ENCODE measurements around the gene PCYT1A. TPM values are rescaled to one million over a fixed set of nuclear protein-coding genes. Genes with fewer than 3 reads are reported as not detected.

PCYT1A gene
- total and polyA plus RNA-seq, 2 experiments from 2014 or later: 38.3 to 96.3 TPM

- no peak overlapping the region for H3K4me3 ChIP-seq
- H3K4me2 ChIP-seq (ENCODE audit: unreplicated experiment): no peak overlapping the region
- H3K27ac ChIP-seq: no peak overlapping the region
- no peaks in the 10 kb centered on the region for H3K9me2 ChIP-seq (ENCODE audit: insufficient read depth)
- H2AFZ ChIP-seq: no peak overlapping the region
- H3K9ac ChIP-seq: no peak overlapping the region
- TF ChIP-seq EZH2phosphoT487 (IDR thresholded peaks at IDR 0.05; ENCODE audit: insufficient read depth, low read depth) (no peak), EZH2 (IDR thresholded peaks at IDR 0.05; ENCODE audit: insufficient read depth, poor library complexity, severe bottlenecking) (no peak)
- H3F3A ChIP-seq (ENCODE audit: insufficient read depth): peaks cover 21% of the 10 kb centered on the region
- no peaks in the 10 kb centered on the region for H3K9me3 ChIP-seq (ENCODE audit: low read depth)
- H3K79me2 ChIP-seq (ENCODE audit: insufficient read depth): peaks cover 94% of the 10 kb centered on the region
- H3K27me3 ChIP-seq (replicated peaks; ENCODE audit: insufficient read depth): no peaks in the 10 kb centered on the region
- in situ Hi-C loops (cut with MboI): no loop called here
- H3K36me3 ChIP-seq (ENCODE audit: low read depth): peaks cover 5% of the 10 kb centered on the region; the same call in 1 of the 2 replicates
- peaks cover 23% of the 10 kb centered on the region for H3K4me1 ChIP-seq (ENCODE audit: insufficient read depth)
- peak; percentile 50 for DNase-seq
- H4K20me1 ChIP-seq (ENCODE audit: insufficient read depth): no peaks in the 10 kb centered on the region
- WGBS, 2 experiments (ENCODE audit: low coverage in 1 of 2, low lambda C conversion rate in 2 of 2, missing lambda C conversion rate in 2 of 2): 82 to 97% methylated on average over 5 of the region's 5 CpGs
These were observed 12.9 kb downstream of the PCYT1A start for GRCh38 chr3:196274585-196274984.

- Histone ChIP-seq H2AFZ (no peak overlapping the region), H3K4me2 (ENCODE audit: unreplicated experiment) (no peak overlapping the region), H3K9me3 (ENCODE audit: low read depth) (no peaks in the 10 kb centered on the region), H3K36me3 (ENCODE audit: low read depth) (peaks cover 8% of the 10 kb centered on the region), H3K4me3 (no peak overlapping the region), H3K4me1 (ENCODE audit: insufficient read depth) (peaks cover 21% of the 10 kb centered on the region; the same call in 1 of the 2 replicates), H3F3A (ENCODE audit: insufficient read depth) (peaks cover 25% of the 10 kb centered on the region; the same call in 1 of the 2 replicates), H3K9me2 (ENCODE audit: insufficient read depth) (no peaks in the 10 kb centered on the region), H3K79me2 (ENCODE audit: insufficient read depth) (peaks cover 92% of the 10 kb centered on the region), H3K27me3 (replicated peaks; ENCODE audit: insufficient read depth) (no peaks in the 10 kb centered on the region), H3K9ac (no peak overlapping the region), H3K27ac (no peak overlapping the region), H4K20me1 (ENCODE audit: insufficient read depth) (no peaks in the 10 kb centered on the region)
- TF ChIP-seq EZH2 (IDR thresholded peaks at IDR 0.05; ENCODE audit: insufficient read depth, poor library complexity, severe bottlenecking): no peak
- 92 to 96% methylated on average over 12 of the region's 12 CpGs for whole genome bisulfite sequencing, 2 experiments (ENCODE audit: low coverage in 1 of 2, low lambda C conversion rate in 2 of 2, missing lambda C conversion rate in 2 of 2)
- DNase-seq: no peak
- in situ Hi-C loops (cut with MboI): no loop called here
These were observed 13.9 kb downstream of the PCYT1A start for GRCh38 chr3:196273655-196274054.

- Histone ChIP-seq H3K4me3 (no peak overlapping the region), H3F3A (ENCODE audit: insufficient read depth) (peaks cover 28% of the 10 kb centered on the region; the same call in 1 of the 2 replicates), H3K27ac (no peak overlapping the region), H3K36me3 (ENCODE audit: low read depth) (peaks cover 8% of the 10 kb centered on the region), H3K27me3 (replicated peaks; ENCODE audit: insufficient read depth) (no peaks in the 10 kb centered on the region), H3K9me2 (ENCODE audit: insufficient read depth) (no peaks in the 10 kb centered on the region), H3K79me2 (ENCODE audit: insufficient read depth) (peaks cover 85% of the 10 kb centered on the region), H3K4me2 (ENCODE audit: unreplicated experiment) (no peak overlapping the region), H4K20me1 (ENCODE audit: insufficient read depth) (no peaks in the 10 kb centered on the region), H3K9ac (no peak overlapping the region), H2AFZ (no peak overlapping the region), H3K4me1 (ENCODE audit: insufficient read depth) (peaks cover 24% of the 10 kb centered on the region; the same call in 1 of the 2 replicates), H3K9me3 (ENCODE audit: low read depth) (no peaks in the 10 kb centered on the region)
- 97 to 98% methylated on average over 14 of the region's 14 CpGs for WGBS, 2 experiments (ENCODE audit: low coverage in 1 of 2, low lambda C conversion rate in 2 of 2, missing lambda C conversion rate in 2 of 2)
- in situ Hi-C loops (cut with MboI): no loop called here
- DNase-seq: no peak
- no peak for TF ChIP-seq EZH2 (IDR thresholded peaks at IDR 0.05; ENCODE audit: insufficient read depth, poor library complexity, severe bottlenecking)
- TF ChIP-seq EZH2phosphoT487 (IDR thresholded peaks at IDR 0.05; ENCODE audit: insufficient read depth, low read depth): no peak
These were observed 14.7 kb downstream of the PCYT1A start for GRCh38 chr3:196272826-196273225.

- no peaks in the 10 kb centered on the region for H3K9me3 ChIP-seq (ENCODE audit: low read depth)
- H3K9me2 ChIP-seq (ENCODE audit: insufficient read depth): no peaks in the 10 kb centered on the region
- 91 to 92% methylated on average over 5 of the region's 5 CpGs for WGBS, 2 experiments (ENCODE audit: low coverage in 1 of 2, low lambda C conversion rate in 2 of 2, missing lambda C conversion rate in 2 of 2)
- H2AFZ ChIP-seq: no peak overlapping the region
- H3K4me1 ChIP-seq (ENCODE audit: insufficient read depth): peaks cover 24% of the 10 kb centered on the region; the same call in 1 of the 2 replicates
- no peak for DNase-seq
- H3K36me3 ChIP-seq (ENCODE audit: low read depth): peaks cover 18% of the 10 kb centered on the region
- TF ChIP-seq EZH2 (IDR thresholded peaks at IDR 0.05; ENCODE audit: insufficient read depth, poor library complexity, severe bottlenecking) (no peak), EZH2phosphoT487 (IDR thresholded peaks at IDR 0.05; ENCODE audit: insufficient read depth, low read depth) (no peak)
- H3K9ac ChIP-seq: no peak overlapping the region
- H3K4me2 ChIP-seq (ENCODE audit: unreplicated experiment): no peak overlapping the region
- no peak overlapping the region for H3K4me3 ChIP-seq
- no peaks in the 10 kb centered on the region for H4K20me1 ChIP-seq (ENCODE audit: insufficient read depth)
- peaks cover 84% of the 10 kb centered on the region for H3K79me2 ChIP-seq (ENCODE audit: insufficient read depth)
- peaks cover 25% of the 10 kb centered on the region; the same call in 1 of the 2 replicates for H3F3A ChIP-seq (ENCODE audit: insufficient read depth)
- in situ Hi-C loops (cut with MboI): no loop called here
- H3K27me3 ChIP-seq (replicated peaks; ENCODE audit: insufficient read depth): no peaks in the 10 kb centered on the region
- H3K27ac ChIP-seq: no peak overlapping the region
These were observed 17.0 kb downstream of the PCYT1A start for GRCh38 chr3:196270499-196270898.

Measured in GM23248 (cell line).